Putamen (tissue), 1 donor: ENCODE data around the gene MNX1.

Experiments used
- DNase-seq: peaks from one replicate; pipeline ENCODE4 v3.0.0-alpha.2; 2016; ENCODE audit warnings: low spot score

The MNX1 gene

GRCh38 chr7:157002819-157003421 is 7.5 kb downstream of the MNX1 start:
- DNase-seq: no peak

- no peak for DNase-seq
These were observed 8.3 kb downstream of the MNX1 start for GRCh38 chr7:157001920-157002818.

DNA sequence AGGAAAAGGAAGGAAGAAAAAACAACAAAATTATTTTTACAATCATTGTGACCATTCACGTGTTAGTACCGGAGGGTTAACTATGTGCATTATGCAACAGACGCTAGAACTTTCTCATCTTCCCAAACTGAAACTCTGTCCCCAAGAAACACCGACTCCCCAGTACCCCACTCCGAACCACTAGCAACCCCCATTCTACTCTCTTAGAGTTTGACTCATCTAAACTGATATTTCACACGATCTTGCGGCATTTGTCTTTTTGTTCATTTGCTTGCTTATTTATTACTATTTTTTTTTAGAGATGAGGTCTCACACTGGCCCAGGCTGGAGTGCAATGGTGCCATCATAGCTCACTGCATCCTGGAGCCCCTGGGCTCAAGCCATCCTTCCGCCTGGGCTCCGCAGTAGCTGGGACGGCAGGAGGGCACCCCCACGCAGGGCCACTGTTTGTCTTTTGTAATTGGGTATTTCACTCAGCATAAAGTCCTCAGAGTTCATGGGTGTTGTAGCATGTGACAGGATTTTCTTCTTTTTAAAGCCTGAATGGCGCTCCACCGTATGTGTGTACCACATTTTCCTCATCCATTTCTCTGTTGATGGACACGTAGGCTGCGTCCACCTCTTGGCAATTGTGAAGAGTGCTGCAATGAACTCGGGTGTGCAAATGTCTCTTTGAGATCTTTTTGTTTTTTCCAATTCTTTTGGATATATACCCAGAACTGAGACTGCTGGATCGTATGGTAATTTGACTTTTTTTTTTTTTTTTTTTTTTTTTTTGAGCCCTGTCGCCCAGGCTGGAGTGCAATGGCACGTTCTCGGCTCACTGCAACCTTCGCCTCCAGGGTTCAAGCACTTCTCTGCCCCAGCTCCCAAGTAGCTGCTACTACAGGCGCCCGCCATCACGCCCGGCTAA is 9.5 kb downstream of the MNX1 start:
- no peak for DNase-seq

GRCh38 chr7:156999958-157000726 is 10.3 kb downstream of the MNX1 start:
- no peak for DNase-seq

GRCh38 chr7:156998988-156999957 is 11.2 kb downstream of the MNX1 start:
- no peak for DNase-seq

DNA sequence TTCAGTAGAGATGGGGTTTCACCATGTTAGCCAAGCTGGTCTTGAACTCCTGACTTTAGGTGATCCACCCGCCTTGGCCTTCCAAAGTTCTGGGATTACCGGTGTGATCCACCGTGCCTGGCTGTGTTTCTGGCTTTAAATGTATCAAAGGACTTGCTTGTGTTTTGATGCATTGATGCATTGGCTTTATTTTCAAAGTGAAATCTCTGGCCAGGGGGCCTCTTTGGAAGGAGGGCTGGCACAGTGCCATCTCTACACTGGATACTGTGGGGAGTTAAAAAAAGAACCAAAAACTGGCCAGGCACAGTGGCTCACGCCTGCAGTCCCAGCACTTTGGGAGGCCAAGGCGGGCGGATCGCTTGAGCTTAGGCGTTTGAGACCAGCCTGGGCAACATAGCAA is 16.0 kb downstream of the MNX1 start:
- no peak for DNase-seq

GRCh38 chr7:156993925-156994235 is 16.6 kb downstream of the MNX1 start:
- no peak for DNase-seq

- no peak for DNase-seq
These were observed 17.2 kb downstream of the MNX1 start for GRCh38 chr7:156993021-156993924.

- no peak for DNase-seq
These were observed 20.5 kb downstream of the MNX1 start for GRCh38 chr7:156989766-156990535.

DNA sequence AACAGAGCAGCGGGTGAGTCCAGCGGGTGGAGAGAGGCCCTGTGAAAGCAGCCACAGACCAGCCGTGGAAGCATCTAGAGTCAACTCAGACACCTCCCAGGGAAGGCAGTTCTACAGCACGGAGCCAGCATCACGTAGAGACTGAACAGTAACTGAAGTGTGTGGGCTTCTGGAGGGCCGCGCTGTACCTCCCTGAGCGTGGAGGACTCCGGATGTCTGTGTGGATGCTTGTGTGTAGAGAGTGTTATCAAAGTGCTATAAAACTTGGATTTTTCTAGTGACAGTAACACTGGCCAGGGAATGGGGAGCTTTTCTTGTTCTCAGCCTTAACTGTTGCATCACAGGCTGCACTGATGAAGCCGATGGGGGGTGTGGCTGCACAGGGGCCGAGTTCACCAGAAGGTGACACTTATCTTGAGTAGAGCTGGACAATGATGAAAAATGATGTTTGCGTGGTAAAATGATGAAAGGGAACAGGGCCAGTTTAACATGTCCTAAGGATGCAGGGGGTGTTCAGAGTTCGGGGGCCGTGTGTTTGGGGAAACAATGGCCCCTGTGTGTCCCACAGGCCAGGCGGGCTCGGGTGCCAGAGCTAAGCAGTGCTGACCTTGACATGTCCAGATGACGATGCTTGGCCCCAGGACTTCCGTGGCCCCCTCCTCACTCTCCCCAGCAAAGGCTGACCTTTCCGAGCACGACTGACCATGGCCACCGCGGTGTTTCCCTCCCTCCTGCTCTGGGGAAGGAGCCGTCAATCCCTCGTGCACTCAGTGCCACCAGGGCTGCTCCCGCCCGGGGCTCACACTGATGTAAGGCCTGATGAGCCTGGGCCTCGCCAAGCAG is 21.9 kb downstream of the MNX1 start:
- no peak for DNase-seq

DNA sequence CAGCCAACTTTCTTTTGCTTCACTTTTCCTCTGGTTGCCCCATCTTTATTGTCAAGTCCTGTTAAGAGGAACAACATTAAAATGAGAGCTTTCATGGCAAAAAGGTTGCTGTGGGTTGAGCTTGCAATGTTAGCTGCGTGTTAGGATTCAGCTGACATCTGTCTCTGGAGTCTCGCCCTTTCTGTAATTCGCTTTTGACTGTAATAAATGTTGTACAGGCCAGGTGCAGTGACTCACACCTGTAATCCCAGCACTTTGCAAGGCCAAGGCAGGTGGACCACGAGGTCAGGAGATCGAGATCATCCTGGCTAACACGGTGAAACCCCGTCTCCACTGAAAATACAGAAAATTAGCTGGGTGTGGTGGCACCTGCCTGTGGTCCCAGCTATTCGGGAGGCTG is 24.1 kb downstream of the MNX1 start:
- no peak for DNase-seq

DNA sequence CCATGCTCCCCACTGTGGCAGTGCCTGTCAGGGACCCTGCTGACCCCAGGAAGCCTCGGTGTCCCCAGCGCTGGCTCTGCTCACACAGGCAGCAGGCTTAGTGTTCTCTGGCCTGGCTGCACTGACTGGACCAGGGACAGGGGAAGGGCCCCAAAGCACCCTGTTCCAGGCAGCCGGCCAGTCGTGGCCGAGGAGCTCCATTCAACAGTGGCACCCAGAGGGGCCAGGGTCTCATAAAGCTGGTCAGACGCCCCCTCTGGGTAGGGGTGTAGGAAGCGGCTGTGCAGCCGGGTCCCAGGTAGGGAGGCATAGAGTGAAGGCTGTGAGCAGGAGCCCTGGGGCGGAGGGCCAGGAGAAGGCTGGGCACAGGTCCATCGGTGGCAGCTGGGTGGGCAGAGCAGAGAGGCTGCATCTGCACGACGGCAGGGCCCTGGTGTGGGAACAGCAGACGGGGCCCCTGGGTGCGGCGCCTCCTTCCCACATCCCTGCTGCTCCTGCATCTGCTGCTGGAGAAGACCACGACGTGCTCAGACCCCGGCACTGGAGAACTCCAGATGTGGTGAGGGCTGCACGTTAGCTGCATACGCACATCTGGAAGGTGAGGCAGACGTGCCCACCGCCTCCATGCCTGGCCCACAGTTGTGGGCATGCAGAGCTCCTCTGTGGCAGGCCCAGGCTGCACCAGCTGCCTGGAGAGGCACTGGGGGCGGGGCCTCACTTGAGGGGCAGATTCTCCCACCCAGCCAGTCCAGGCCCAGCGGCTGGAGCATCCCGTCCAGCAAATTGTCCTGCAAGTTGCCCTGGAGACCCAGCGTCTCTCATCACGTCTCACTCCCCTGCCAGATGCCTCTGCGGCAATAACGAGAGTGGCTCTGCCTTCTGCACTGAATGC is 25.1 kb downstream of the MNX1 start:
- no peak for DNase-seq

- DNase-seq: no peak
These were observed 26.1 kb downstream of the MNX1 start for GRCh38 chr7:156984174-156984891.

DNA sequence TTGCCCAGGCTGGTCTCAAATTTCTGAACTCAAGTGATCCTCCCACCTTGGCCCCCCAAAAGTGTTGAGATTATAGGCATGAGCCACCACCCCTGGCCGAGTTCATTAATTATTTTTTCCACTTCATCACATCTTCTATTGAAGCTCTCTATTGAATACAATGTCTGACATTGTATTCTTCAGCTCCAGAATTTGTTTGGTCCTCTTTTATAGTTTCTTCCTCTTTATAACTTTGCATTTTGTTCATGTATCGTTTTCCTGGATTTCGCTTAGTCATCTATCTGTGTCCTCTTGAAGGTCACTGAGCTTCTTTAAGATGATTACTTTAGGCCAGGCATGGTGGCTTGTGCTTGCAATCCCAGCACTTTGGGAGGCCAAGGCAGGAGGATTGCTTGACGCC is 30.8 kb downstream of the MNX1 start:
- no peak for DNase-seq

DNA sequence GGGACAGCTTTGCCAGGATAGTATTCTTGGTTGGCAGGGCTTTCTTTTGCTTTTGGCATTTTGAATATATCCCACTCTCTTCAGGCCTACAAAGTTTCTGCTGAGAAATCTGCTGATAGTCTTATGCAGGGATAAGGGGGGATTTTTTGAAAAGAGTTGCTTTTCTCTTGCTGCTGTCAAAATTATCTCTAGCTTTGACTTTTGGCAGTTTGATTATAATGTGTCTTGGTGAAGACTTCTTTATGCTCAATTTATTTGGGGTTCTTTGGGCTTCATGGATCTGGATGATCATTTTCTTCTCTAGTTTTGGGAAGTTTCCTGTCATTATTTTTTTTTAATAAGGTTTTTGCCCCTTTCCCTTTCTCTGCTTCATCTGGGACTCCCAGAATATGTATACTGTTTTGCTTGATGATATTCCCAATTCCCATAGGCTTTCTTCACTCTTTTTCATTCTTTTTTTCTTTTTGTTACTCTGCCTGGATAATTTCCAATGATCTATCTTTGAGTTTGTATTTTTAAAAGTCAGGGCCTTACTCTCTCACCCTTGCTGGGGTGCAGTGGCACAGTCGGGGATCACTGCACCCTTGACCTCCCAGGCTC is 31.4 kb downstream of the MNX1 start:
- DNase-seq: no peak

GRCh38 chr7:156975620-156976019 is 34.8 kb downstream of the MNX1 start:
- no peak for DNase-seq
